Neural progenitor cell (in vitro differentiated cells): ENCODE data around the gene ZNF620. TPM values are rescaled to one million over a fixed set of nuclear protein-coding genes. Genes with fewer than 3 reads are reported as not detected.

Experiments used
- DNase-seq: peaks from one replicate; pipeline ENCODE4 v3.0.0-alpha.2; 2016; ENCODE audit warnings: low spot score
- H2AFZ ChIP-seq: fragments of 200-600 bp; sonication (generic); replicated peaks from 2 replicates; pipeline ENCODE4 v1.6.1; 2016; ENCODE audit warnings: antibody characterized with exemption
- H3F3A ChIP-seq: fragments of 200-600 bp; sonication (generic); 2 replicates; pipeline ENCODE4 v1.6.1; 2016; ENCODE audit warnings: antibody characterized with exemption, low read depth
- H3K27ac ChIP-seq: fragments of 200-600 bp; sonication (generic); 2 replicates; pipeline ENCODE4 v1.5.1; 2016; ENCODE audit warnings: mild to moderate bottlenecking
- H3K27me3 ChIP-seq: fragments of 200-600 bp; sonication (generic); 2 replicates; pipeline ENCODE4 v1.6.1; 2016; ENCODE audit warnings: mild to moderate bottlenecking, moderate library complexity
- H3K36me3 ChIP-seq: fragments of 200-600 bp; sonication (generic); 2 replicates; pipeline ENCODE4 v1.5.1; 2016
- H3K4me1 ChIP-seq: fragments of 200-600 bp; sonication (generic); 2 replicates; pipeline ENCODE4 v1.6.1; 2016; ENCODE audit warnings: mixed run types
- H3K4me2 ChIP-seq: fragments of 200-600 bp; sonication (generic); 2 replicates; pipeline ENCODE4 v1.6.1; 2016
- H3K4me3 ChIP-seq: fragments of 200-600 bp; sonication (generic); 2 replicates; pipeline ENCODE4 v1.5.1; 2016
- H3K79me2 ChIP-seq: fragments of 200-600 bp; sonication (generic); 2 replicates; pipeline ENCODE4 v1.6.1; 2016; ENCODE audit warnings: low read depth
- H3K9ac ChIP-seq: fragments of 200-600 bp; sonication (generic); 2 replicates; pipeline ENCODE4 v1.6.1; 2016
- H3K9me3 ChIP-seq: fragments of 200-600 bp; sonication (generic); 2 replicates; pipeline ENCODE4 v1.5.1; 2016; ENCODE audit warnings: low read depth
- H4K20me1 ChIP-seq: fragments of 200-600 bp; sonication (generic); 2 replicates; pipeline ENCODE4 v1.6.1; 2016; ENCODE audit warnings: low read depth
- H3K27ac Mint-ChIP-seq: 3 replicates; pipeline ENCODE4 v1.8.0; 2021; ENCODE audit warnings: mixed read lengths
- H3K27me3 Mint-ChIP-seq: 2 replicates; pipeline ENCODE4 v1.8.0; 2022; ENCODE audit warnings: low read depth, mild to moderate bottlenecking, inconsistent platforms, moderate library complexity, mixed read lengths; ENCODE audit not compliant: insufficient read depth
- H3K36me3 Mint-ChIP-seq: 3 replicates; pipeline ENCODE4 v1.8.0; 2021; ENCODE audit warnings: mixed read lengths
- H3K4me1 Mint-ChIP-seq: 3 replicates; pipeline ENCODE4 v1.8.0; 2021; ENCODE audit warnings: mixed read lengths
- H3K4me3 Mint-ChIP-seq: 3 replicates; pipeline ENCODE4 v1.8.0; 2021; ENCODE audit warnings: mild to moderate bottlenecking, moderate library complexity, mixed read lengths
- H3K9me3 Mint-ChIP-seq: 3 replicates; pipeline ENCODE4 v1.8.0; 2020; ENCODE audit warnings: mixed read lengths
- EZH2 ChIP-seq: fragments of 200-600 bp; sonication (generic); IDR thresholded peaks from 2 replicates; pipeline ENCODE4 v1.6.1; 2017; ENCODE audit warnings: antibody characterized with exemption, mild to moderate bottlenecking, moderate library complexity
- EZH2phosphoT487 ChIP-seq: fragments of 200-600 bp; sonication (generic); IDR thresholded peaks from 2 replicates; pipeline ENCODE4 v1.6.1; 2017; ENCODE audit warnings: antibody characterized with exemption
- total RNA-seq: library from RNA; depleted of rRNA; stranded (reverse); fragments of >200 nt; gene quantifications from 2 replicates; pipeline ENCODE4 v1.2.3, GENCODE V29; 2015; ENCODE audit warnings: low replicate concordance
- TF ChIP-seq, protein P1 (sequence below): fragments of 200-600 bp; sonication (generic); IDR thresholded peaks from 2 replicates; pipeline ENCODE4 v1.5.1; 2017; ENCODE audit warnings: antibody characterized with exemption, mild to moderate bottlenecking

Gene ZNF620
- total RNA-seq, 1 donor from 2014 or later, result 23.6 TPM

DNA sequence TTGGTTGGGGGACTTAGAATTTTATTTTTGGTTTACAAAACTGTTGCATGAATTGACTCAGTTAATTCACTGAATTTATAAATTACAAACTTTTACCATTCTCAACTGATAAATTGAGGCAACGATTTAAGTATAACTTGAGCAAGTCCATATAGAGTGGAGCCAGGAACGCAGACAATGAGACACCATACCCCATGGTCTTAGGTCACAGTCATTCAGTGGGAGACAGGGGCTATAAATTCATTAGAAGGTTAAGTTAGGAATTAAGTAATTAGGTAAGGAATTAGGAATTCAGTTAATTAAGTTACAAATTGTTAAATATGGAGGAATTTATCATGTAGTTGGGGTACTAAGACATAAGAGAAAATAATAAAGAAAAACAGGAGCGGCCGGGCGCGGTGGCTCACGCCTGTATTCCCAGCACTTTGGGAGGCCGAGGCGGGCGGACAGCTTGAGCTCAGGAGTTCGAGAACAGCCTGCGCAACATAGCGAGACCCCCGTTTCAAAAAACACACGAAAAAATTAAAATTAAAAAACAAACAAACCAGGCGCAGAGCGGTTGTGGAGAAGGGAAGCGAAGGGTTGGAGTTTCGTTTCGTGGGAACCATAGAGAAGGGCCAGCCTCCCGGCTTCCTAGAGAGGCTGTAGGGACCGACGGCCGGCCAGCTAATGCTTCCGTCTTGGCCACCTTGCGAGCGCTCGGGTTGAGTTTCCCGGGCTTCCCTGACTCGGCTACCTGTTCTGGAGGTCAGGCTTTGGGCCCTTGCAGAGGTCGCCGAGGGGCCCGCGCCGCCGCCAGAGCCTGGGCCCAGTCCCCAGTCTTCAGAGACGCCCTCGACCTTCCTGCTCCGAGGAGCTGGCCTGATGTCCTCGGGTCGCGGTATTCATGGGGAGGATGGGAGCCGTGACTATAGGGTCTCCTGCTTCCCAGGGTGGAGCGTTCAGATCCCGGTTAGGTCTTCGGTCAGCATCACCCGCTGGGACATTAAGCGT lies 29.1 kb upstream of the ZNF620 start, which contains the start of gene ZNF619:
Gene ZNF619, plus strand, starts transcription at position 645 of the 993 bp plus-strand sequence. CDS start 858 bp downstream, outside the sequence.
- H3K4me3 Mint-ChIP-seq, result peak within 1 kb of the TSS; percentile 88
- no peak within 1 kb of the TSS for H3K27ac ChIP-seq

DNA sequence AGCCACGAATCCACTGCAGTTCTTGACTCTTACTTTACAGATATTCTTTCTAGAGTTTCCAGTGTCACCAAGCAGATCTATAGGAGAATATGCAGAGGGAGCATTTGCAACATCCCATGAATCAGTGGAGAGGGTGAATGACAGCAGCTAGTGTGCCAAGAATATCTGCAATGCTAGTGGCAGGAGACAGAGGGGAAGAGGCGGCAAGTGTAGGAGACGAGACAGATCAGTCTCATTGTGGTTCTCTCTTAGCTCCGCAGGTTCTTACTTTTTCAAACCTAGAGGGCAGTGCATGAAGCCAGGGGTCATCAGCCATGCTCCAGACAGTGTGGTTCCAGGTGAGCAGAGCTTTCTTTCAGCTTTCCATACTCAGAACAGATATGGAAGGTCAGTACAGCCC lies 28.2 kb upstream of the ZNF620 start:
- peak overlapping the region; percentile 64 for H3K9ac ChIP-seq
- H3F3A ChIP-seq, result no peaks in the 10 kb centered on the region
- no peaks in the 10 kb centered on the region for H3K27me3 ChIP-seq
- Mint-ChIP-seq H3K4me3 (peak overlapping the region; percentile 88), H3K36me3 (no peaks in the 10 kb centered on the region), H3K27me3 (peaks cover 2% of the 10 kb centered on the region), H3K4me1 (peaks cover 7% of the 10 kb centered on the region), H3K27ac (peak overlapping the region; percentile 47), H3K9me3 (no peaks in the 10 kb centered on the region)
- no peaks in the 10 kb centered on the region for H3K79me2 ChIP-seq
- H3K4me3 ChIP-seq, result peak overlapping the region; percentile 74
- no peak overlapping the region for H3K27ac ChIP-seq
- no peak for DNase-seq
- H4K20me1 ChIP-seq, result no peaks in the 10 kb centered on the region
- TF ChIP-seq, protein P1, sequence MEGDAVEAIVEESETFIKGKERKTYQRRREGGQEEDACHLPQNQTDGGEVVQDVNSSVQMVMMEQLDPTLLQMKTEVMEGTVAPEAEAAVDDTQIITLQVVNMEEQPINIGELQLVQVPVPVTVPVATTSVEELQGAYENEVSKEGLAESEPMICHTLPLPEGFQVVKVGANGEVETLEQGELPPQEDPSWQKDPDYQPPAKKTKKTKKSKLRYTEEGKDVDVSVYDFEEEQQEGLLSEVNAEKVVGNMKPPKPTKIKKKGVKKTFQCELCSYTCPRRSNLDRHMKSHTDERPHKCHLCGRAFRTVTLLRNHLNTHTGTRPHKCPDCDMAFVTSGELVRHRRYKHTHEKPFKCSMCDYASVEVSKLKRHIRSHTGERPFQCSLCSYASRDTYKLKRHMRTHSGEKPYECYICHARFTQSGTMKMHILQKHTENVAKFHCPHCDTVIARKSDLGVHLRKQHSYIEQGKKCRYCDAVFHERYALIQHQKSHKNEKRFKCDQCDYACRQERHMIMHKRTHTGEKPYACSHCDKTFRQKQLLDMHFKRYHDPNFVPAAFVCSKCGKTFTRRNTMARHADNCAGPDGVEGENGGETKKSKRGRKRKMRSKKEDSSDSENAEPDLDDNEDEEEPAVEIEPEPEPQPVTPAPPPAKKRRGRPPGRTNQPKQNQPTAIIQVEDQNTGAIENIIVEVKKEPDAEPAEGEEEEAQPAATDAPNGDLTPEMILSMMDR, result no peak
- TF ChIP-seq EZH2phosphoT487 (no peak), EZH2 (no peak)
- no peaks in the 10 kb centered on the region for H3K9me3 ChIP-seq
- H2AFZ ChIP-seq, result peak overlapping the region; percentile 93
- H3K4me1 ChIP-seq, result peaks cover 3% of the 10 kb centered on the region
- peak overlapping the region; percentile 84 for H3K4me2 ChIP-seq
- no peaks in the 10 kb centered on the region for H3K36me3 ChIP-seq

More for the DNA sequence above, 29.1 kb upstream of the ZNF620 start, which contains the start of gene ZNF619:
- H3K9ac ChIP-seq, result peak within 1 kb of the TSS; percentile 64
- H3K27me3 ChIP-seq, result no peaks in the 10 kb centered on the region
- H4K20me1 ChIP-seq, result no peaks in the 10 kb centered on the region
- no peaks in the 10 kb centered on the region for H3K9me3 Mint-ChIP-seq
- H3F3A ChIP-seq, result no peaks in the 10 kb centered on the region
- H3K4me1 ChIP-seq, result peaks cover 3% of the 10 kb centered on the region
- peak within 1 kb of the TSS; percentile 71 for H3K27ac Mint-ChIP-seq
- H3K36me3 Mint-ChIP-seq, result no peaks in the 10 kb centered on the region
- no peaks in the 10 kb centered on the region for H3K9me3 ChIP-seq
- peak within 1 kb of the TSS; percentile 93 for H2AFZ ChIP-seq
- TF ChIP-seq, protein P1, result no peak
- TF ChIP-seq EZH2phosphoT487, result no peak
- no peak for TF ChIP-seq EZH2
- peak within 1 kb of the TSS; percentile 84 for H3K4me2 ChIP-seq
- DNase-seq, result peak; percentile 77
- H3K79me2 ChIP-seq, result no peaks in the 10 kb centered on the region
- no peaks in the 10 kb centered on the region for H3K36me3 ChIP-seq
- peak within 1 kb of the TSS; percentile 74 for H3K4me3 ChIP-seq
- peaks cover 3% of the 10 kb centered on the region for H3K27me3 Mint-ChIP-seq
- H3K4me1 Mint-ChIP-seq, result peaks cover 7% of the 10 kb centered on the region

DNA sequence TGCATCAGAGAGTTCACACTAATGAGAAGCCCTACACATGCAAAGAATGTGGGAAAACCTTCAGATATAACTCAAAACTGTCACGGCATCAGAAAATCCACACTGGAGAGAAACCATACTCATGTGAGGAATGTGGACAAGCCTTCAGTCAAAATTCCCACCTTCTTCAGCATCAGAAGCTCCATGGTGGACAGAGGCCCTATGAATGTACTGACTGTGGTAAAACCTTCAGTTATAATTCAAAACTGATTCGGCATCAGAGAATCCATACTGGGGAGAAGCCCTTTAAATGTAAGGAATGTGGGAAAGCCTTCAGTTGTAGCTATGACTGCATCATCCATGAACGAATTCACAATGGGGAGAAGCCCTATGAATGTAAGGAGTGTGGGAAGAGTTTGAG lies 18.7 kb upstream of the ZNF620 start:
- Histone ChIP-seq H3K36me3 (peaks cover 12% of the 10 kb centered on the region), H3K9me3 (no peaks in the 10 kb centered on the region), H4K20me1 (no peaks in the 10 kb centered on the region), H3K79me2 (no peaks in the 10 kb centered on the region), H2AFZ (no peak overlapping the region), H3K4me1 (no peaks in the 10 kb centered on the region), H3K4me3 (no peak overlapping the region), H3K4me2 (no peak overlapping the region), H3F3A (no peaks in the 10 kb centered on the region), H3K9ac (no peak overlapping the region), H3K27ac (no peak overlapping the region), H3K27me3 (no peaks in the 10 kb centered on the region)
- no peak for TF ChIP-seq EZH2phosphoT487
- TF ChIP-seq, protein P1, result no peak
- TF ChIP-seq EZH2, result no peak
- DNase-seq, result no peak
- H3K4me1 Mint-ChIP-seq, result no peaks in the 10 kb centered on the region
- H3K9me3 Mint-ChIP-seq, result peaks cover 22% of the 10 kb centered on the region
- H3K4me3 Mint-ChIP-seq, result no peak overlapping the region
- peaks cover 37% of the 10 kb centered on the region for H3K36me3 Mint-ChIP-seq
- peaks cover 2% of the 10 kb centered on the region for H3K27me3 Mint-ChIP-seq
- no peak overlapping the region for H3K27ac Mint-ChIP-seq
